WTC11 (cell line): ENCODE results near the gene TMEM59. TPM values are rescaled to one million over a fixed set of nuclear protein-coding genes. Genes with fewer than 3 reads are reported as not detected.

Experiments
- ATAC-seq: fragments of 200-7000 bp; cut with Tn5 transposase; 2 replicates; pipeline ENCODE4 v1.10.0; 2021; ENCODE audit warnings: mild to moderate bottlenecking, moderate library complexity
- CTCF ChIA-PET: fragments of 300-600 bp; sonication (Branson Sonifier 250); formaldehyde crosslinking; loops from one replicate; lab custom pipeline; 2021; ENCODE audit warnings: antibody characterized with exemption; lab: Charles Lee
- POLR2A ChIA-PET: fragments of 350-600 bp; sonication (Branson Sonifier 250); formaldehyde crosslinking; loops from one replicate; lab custom pipeline; 2021; ENCODE audit warnings: antibody characterized with exemption; lab: Charles Lee
- DNase-seq: peaks from one replicate; pipeline ENCODE4 v3.0.0; 2021; ENCODE audit warnings: low spot score
- H3K27ac Mint-ChIP-seq: 2 replicates; pipeline ENCODE4 v1.8.0; 2021; ENCODE audit warnings: mixed read lengths
- H3K27me3 Mint-ChIP-seq: 2 replicates; pipeline ENCODE4 v1.8.0; 2021; ENCODE audit warnings: low read depth, mild to moderate bottlenecking, moderate library complexity, mixed read lengths
- H3K36me3 Mint-ChIP-seq: 2 replicates; pipeline ENCODE4 v1.8.0; 2021; ENCODE audit warnings: mixed read lengths
- H3K4me1 Mint-ChIP-seq: 2 replicates; pipeline ENCODE4 v1.8.0; 2022; ENCODE audit warnings: mixed read lengths
- H3K4me3 Mint-ChIP-seq: 2 replicates; pipeline ENCODE4 v1.8.0; 2021; ENCODE audit warnings: mild to moderate bottlenecking, moderate library complexity, mixed read lengths
- H3K9me3 Mint-ChIP-seq: 2 replicates; pipeline ENCODE4 v1.8.0; 2021; ENCODE audit warnings: mixed read lengths
- ATF2 ChIP-seq: sonication (generic); formaldehyde crosslinking; IDR thresholded peaks from 2 replicates; pipeline ENCODE4 v1.8.1; 2022; ENCODE audit warnings: low read depth, missing genetic modification reagents, borderline replicate concordance
- CREM ChIP-seq: sonication (generic); formaldehyde crosslinking; IDR thresholded peaks from 2 replicates; pipeline ENCODE4 v1.8.1; 2022; ENCODE audit warnings: mild to moderate bottlenecking, missing genetic modification reagents, moderate library complexity
- E2F1 ChIP-seq: sonication (generic); formaldehyde crosslinking; IDR thresholded peaks from 2 replicates; pipeline ENCODE4 v1.8.0; 2022; ENCODE audit warnings: mild to moderate bottlenecking, missing genetic modification reagents
- ERG ChIP-seq: fragments of 250-450 bp; sonication (Bioruptor Pico); IDR thresholded peaks from 2 replicates; pipeline ENCODE4 v1.8.0; 2021; ENCODE audit warnings: mild to moderate bottlenecking
- ETV6 ChIP-seq: sonication (generic); formaldehyde crosslinking; IDR thresholded peaks from 2 replicates; pipeline ENCODE4 v1.8.1; 2022; ENCODE audit warnings: mild to moderate bottlenecking, missing genetic modification reagents
- JAZF1 ChIP-seq: fragments of 250-450 bp; sonication (Bioruptor Pico); IDR thresholded peaks from 2 replicates; pipeline ENCODE4 v1.9.0; 2021; ENCODE audit warnings: moderate library complexity, mild to moderate bottlenecking, inconsistent platforms
- NR3C1 ChIP-seq: sonication (generic); formaldehyde crosslinking; conservative IDR thresholded peaks from 2 replicates; pipeline ENCODE4 v1.8.1; 2023; ENCODE audit warnings: low read depth, mild to moderate bottlenecking, missing genetic modification reagents
- OVOL2 ChIP-seq: fragments of 250-450 bp; sonication (Bioruptor Pico); IDR thresholded peaks from 2 replicates; pipeline ENCODE4 v1.9.0; 2021; ENCODE audit warnings: mild to moderate bottlenecking, borderline replicate concordance
- RORB ChIP-seq: fragments of 250-450 bp; sonication (Bioruptor Pico); IDR thresholded peaks from 2 replicates; pipeline ENCODE4 v1.9.0; 2021; ENCODE audit warnings: mild to moderate bottlenecking
- SP1 ChIP-seq: sonication (generic); formaldehyde crosslinking; conservative IDR thresholded peaks from 2 replicates; pipeline ENCODE4 v1.8.1; 2022; ENCODE audit warnings: missing genetic modification reagents
- TCF7 ChIP-seq: sonication (generic); formaldehyde crosslinking; IDR thresholded peaks from 2 replicates; pipeline ENCODE4 v1.8.0; 2022; ENCODE audit warnings: mild to moderate bottlenecking, low read depth, missing genetic modification reagents, moderate library complexity
- ZNF219 ChIP-seq: sonication (generic); formaldehyde crosslinking; IDR thresholded peaks from 2 replicates; pipeline ENCODE4 v1.8.0; 2023; ENCODE audit warnings: missing genetic modification reagents, mild to moderate bottlenecking, borderline replicate concordance
- total RNA-seq: library from RNA; stranded (reverse); gene quantifications from 3 replicates; pipeline ENCODE4 v1.2.3, GENCODE V29; 2021
- TF ChIP-seq, protein P1 (sequence below): fragments of 250-450 bp; sonication (Bioruptor Pico); conservative IDR thresholded peaks from 2 replicates; pipeline ENCODE4 v1.9.0; 2021; ENCODE audit warnings: mild to moderate bottlenecking
- TF ChIP-seq, protein P2 (sequence below): sonication (generic); formaldehyde crosslinking; IDR thresholded peaks from 2 replicates; pipeline ENCODE4 v1.8.1; 2023; ENCODE audit warnings: mild to moderate bottlenecking, missing genetic modification reagents
- TF ChIP-seq, protein P3 (sequence below): fragments of 200-600 bp; IDR thresholded peaks from 2 replicates; pipeline ENCODE4 v1.8.0; 2022; ENCODE audit warnings: antibody characterized with exemption
- TF ChIP-seq, protein P4 (sequence below): sonication (generic); formaldehyde crosslinking; IDR thresholded peaks from 2 replicates; pipeline ENCODE4 v1.8.1; 2023; ENCODE audit warnings: mild to moderate bottlenecking, missing genetic modification reagents, moderate library complexity
- TF ChIP-seq, protein P5 (sequence below): fragments of 250-450 bp; sonication (Bioruptor Pico); IDR thresholded peaks from 2 replicates; pipeline ENCODE4 v1.9.0; 2021; ENCODE audit warnings: mild to moderate bottlenecking
- TF ChIP-seq, protein P6 (sequence below): sonication (generic); formaldehyde crosslinking; IDR thresholded peaks from 2 replicates; pipeline ENCODE4 v1.8.0; 2023; ENCODE audit warnings: mild to moderate bottlenecking, missing genetic modification reagents

The TMEM59 gene
- total RNA-seq, 1 experiment from 2014 or later: 122 TPM

GRCh38 chr1:54045496-54045895, 7.5 kb downstream of the TMEM59 start:
- Mint-ChIP-seq H3K4me1 (peaks cover 3% of the 10 kb centered on the region), H3K9me3 (no peaks in the 10 kb centered on the region), H3K27ac (no peak overlapping the region), H3K4me3 (no peak overlapping the region), H3K27me3 (no peaks in the 10 kb centered on the region), H3K36me3 (peaks cover 26% of the 10 kb centered on the region)
- TF ChIP-seq SP1 (CRISPR knock-in tag): no peak
- TF ChIP-seq ERG (CRISPR knock-in tag): no peak
- no peak for TF ChIP-seq RORB (CRISPR knock-in tag)
- TF ChIP-seq, protein P1, sequence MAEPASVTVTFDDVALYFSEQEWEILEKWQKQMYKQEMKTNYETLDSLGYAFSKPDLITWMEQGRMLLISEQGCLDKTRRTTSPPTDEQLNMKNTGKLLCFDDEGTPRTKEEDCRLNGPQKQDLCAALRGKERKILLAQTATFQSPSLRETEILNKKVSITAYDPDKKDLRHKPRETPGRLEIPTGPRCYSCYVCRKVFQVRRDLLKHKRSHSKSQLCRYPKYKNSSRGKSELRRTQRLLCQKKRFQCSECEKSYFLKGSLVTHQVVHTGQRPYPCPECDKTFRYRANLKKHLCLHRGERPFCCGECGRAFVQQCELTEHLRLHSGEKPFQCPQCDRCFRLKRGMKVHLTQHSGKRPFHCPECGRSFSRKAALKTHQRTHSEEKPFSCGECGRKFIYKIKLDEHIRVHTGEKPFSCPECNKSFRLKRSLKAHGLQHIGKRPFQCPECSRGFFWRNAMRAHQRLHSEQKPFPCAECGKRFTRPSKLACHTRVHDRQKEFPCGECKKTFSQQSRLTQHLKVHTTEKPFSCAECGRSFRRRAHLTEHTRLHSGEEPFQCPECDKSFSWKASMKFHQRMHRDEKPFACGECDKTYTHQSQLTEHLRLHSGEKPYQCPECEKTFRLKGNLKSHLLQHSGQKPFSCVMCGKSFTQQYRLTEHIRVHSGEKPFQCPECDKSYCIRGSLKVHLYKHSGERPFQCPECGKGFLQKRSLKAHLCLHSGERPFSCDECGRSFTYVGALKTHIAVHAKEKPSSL: no peak
- TF ChIP-seq NR3C1 (CRISPR knock-in tag): no peak
- TF ChIP-seq, protein P2, sequence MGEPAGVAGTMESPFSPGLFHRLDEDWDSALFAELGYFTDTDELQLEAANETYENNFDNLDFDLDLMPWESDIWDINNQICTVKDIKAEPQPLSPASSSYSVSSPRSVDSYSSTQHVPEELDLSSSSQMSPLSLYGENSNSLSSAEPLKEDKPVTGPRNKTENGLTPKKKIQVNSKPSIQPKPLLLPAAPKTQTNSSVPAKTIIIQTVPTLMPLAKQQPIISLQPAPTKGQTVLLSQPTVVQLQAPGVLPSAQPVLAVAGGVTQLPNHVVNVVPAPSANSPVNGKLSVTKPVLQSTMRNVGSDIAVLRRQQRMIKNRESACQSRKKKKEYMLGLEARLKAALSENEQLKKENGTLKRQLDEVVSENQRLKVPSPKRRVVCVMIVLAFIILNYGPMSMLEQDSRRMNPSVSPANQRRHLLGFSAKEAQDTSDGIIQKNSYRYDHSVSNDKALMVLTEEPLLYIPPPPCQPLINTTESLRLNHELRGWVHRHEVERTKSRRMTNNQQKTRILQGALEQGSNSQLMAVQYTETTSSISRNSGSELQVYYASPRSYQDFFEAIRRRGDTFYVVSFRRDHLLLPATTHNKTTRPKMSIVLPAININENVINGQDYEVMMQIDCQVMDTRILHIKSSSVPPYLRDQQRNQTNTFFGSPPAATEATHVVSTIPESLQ (CRISPR knock-in tag): no peak
- TF ChIP-seq JAZF1 (CRISPR knock-in tag): no peak
- TF ChIP-seq, protein P3, sequence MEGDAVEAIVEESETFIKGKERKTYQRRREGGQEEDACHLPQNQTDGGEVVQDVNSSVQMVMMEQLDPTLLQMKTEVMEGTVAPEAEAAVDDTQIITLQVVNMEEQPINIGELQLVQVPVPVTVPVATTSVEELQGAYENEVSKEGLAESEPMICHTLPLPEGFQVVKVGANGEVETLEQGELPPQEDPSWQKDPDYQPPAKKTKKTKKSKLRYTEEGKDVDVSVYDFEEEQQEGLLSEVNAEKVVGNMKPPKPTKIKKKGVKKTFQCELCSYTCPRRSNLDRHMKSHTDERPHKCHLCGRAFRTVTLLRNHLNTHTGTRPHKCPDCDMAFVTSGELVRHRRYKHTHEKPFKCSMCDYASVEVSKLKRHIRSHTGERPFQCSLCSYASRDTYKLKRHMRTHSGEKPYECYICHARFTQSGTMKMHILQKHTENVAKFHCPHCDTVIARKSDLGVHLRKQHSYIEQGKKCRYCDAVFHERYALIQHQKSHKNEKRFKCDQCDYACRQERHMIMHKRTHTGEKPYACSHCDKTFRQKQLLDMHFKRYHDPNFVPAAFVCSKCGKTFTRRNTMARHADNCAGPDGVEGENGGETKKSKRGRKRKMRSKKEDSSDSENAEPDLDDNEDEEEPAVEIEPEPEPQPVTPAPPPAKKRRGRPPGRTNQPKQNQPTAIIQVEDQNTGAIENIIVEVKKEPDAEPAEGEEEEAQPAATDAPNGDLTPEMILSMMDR: no peak
- DNase-seq (no peak), ATAC-seq (no peak)
- POLR2A ChIA-PET: no interaction called here
- CTCF ChIA-PET: no interaction called here

DNA sequence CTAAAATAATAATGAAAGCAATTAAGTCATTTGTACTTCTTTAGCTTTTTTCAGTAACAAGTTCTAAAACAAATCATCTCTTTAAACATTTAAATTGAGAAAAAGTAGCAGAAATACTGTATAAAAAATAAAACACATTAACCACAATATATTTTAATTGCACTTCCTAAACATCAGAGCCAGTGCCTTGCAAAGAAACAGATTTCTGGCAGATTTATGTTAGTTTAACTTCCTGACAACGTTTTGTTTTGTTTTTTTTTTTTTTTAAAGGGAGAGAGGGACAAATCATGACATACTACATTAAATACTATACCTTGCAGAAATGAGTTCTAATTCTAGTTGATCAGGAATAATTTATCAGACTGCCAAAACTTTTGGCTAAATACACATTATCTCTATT, 11.2 kb downstream of the TMEM59 start:
- Mint-ChIP-seq H3K27ac (no peak overlapping the region), H3K4me1 (no peaks in the 10 kb centered on the region), H3K27me3 (no peaks in the 10 kb centered on the region), H3K4me3 (no peak overlapping the region), H3K36me3 (peaks cover 42% of the 10 kb centered on the region), H3K9me3 (no peaks in the 10 kb centered on the region)
- ATAC-seq (no peak), DNase-seq (no peak)
- POLR2A ChIA-PET: no interaction called here
- CTCF ChIA-PET: interaction anchor here (1.9 kb wide), 1 partner anchor 50 kb away, joined by 7 read pairs; no protein-coding TSS in a partner anchor
- TF ChIP-seq, protein P4, sequence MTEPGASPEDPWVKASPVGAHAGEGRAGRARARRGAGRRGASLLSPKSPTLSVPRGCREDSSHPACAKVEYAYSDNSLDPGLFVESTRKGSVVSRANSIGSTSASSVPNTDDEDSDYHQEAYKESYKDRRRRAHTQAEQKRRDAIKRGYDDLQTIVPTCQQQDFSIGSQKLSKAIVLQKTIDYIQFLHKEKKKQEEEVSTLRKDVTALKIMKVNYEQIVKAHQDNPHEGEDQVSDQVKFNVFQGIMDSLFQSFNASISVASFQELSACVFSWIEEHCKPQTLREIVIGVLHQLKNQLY (CRISPR knock-in tag): no peak
- TF ChIP-seq RORB (CRISPR knock-in tag): no peak
- TF ChIP-seq ETV6: no peak
- TF ChIP-seq, protein P5, sequence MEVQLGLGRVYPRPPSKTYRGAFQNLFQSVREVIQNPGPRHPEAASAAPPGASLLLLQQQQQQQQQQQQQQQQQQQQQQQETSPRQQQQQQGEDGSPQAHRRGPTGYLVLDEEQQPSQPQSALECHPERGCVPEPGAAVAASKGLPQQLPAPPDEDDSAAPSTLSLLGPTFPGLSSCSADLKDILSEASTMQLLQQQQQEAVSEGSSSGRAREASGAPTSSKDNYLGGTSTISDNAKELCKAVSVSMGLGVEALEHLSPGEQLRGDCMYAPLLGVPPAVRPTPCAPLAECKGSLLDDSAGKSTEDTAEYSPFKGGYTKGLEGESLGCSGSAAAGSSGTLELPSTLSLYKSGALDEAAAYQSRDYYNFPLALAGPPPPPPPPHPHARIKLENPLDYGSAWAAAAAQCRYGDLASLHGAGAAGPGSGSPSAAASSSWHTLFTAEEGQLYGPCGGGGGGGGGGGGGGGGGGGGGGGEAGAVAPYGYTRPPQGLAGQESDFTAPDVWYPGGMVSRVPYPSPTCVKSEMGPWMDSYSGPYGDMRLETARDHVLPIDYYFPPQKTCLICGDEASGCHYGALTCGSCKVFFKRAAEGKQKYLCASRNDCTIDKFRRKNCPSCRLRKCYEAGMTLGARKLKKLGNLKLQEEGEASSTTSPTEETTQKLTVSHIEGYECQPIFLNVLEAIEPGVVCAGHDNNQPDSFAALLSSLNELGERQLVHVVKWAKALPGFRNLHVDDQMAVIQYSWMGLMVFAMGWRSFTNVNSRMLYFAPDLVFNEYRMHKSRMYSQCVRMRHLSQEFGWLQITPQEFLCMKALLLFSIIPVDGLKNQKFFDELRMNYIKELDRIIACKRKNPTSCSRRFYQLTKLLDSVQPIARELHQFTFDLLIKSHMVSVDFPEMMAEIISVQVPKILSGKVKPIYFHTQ: no peak
- no peak for TF ChIP-seq CREM (CRISPR knock-in tag)
- no peak for TF ChIP-seq E2F1 (CRISPR knock-in tag)
- TF ChIP-seq TCF7: no peak
- TF ChIP-seq ZNF219 (CRISPR knock-in tag): no peak
- no peak for TF ChIP-seq ATF2 (CRISPR knock-in tag)
- no peak for TF ChIP-seq OVOL2 (CRISPR knock-in tag)
- TF ChIP-seq, protein P6, sequence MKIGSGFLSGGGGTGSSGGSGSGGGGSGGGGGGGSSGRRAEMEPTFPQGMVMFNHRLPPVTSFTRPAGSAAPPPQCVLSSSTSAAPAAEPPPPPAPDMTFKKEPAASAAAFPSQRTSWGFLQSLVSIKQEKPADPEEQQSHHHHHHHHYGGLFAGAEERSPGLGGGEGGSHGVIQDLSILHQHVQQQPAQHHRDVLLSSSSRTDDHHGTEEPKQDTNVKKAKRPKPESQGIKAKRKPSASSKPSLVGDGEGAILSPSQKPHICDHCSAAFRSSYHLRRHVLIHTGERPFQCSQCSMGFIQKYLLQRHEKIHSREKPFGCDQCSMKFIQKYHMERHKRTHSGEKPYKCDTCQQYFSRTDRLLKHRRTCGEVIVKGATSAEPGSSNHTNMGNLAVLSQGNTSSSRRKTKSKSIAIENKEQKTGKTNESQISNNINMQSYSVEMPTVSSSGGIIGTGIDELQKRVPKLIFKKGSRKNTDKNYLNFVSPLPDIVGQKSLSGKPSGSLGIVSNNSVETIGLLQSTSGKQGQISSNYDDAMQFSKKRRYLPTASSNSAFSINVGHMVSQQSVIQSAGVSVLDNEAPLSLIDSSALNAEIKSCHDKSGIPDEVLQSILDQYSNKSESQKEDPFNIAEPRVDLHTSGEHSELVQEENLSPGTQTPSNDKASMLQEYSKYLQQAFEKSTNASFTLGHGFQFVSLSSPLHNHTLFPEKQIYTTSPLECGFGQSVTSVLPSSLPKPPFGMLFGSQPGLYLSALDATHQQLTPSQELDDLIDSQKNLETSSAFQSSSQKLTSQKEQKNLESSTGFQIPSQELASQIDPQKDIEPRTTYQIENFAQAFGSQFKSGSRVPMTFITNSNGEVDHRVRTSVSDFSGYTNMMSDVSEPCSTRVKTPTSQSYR (CRISPR knock-in tag): no peak
